ENCODE data around the gene RASSF4. TPM values are rescaled to one million over a fixed set of nuclear protein-coding genes. Genes with fewer than 3 reads are reported as not detected.

RASSF4 gene
- total and polyA plus RNA-seq, 4 experiments from 2014 or later, result 0.08 to 1.8 (median 0.92) TPM

GRCh38 chr10:44954962-44955361 lies 4.6 kb upstream of the RASSF4 start:
- Mint-ChIP-seq H3K4me1 (peaks cover 9 to 23% (median 15%) of the 10 kb centered on the region in 4 donors), H3K9me3 (no peaks in the 10 kb centered on the region), H3K27ac (peak overlapping the region in 2 of 7 donors; percentile 44 to 59), H3K36me3 (peaks cover 12 to 19% of the 10 kb centered on the region in 2 donors), H3K4me3 (no peak overlapping the region), H3K27me3 (no peaks in the 10 kb centered on the region)
- Histone ChIP-seq H3K36me3 (ENCODE audit: insufficient read depth, low read length) (no peaks in the 10 kb centered on the region), H3K4me1 (ENCODE audit: insufficient read depth, low read length) (peaks cover 20% of the 10 kb centered on the region), H3K27ac (ENCODE audit: low read depth, low read length) (no peak overlapping the region), H3K27me3 (ENCODE audit: insufficient read depth, low read length) (no peaks in the 10 kb centered on the region), H3K4me3 (ENCODE audit: low read length in 2 of 2) (no peak overlapping the region), H3K9me3 (ENCODE audit: control insufficient read depth in 1 of 2, low read length in 2 of 2) (no peaks in the 10 kb centered on the region)
- ChIA-PET CTCF (ENCODE audit: partially characterized antibody) (no interaction called here), POLR2A (ENCODE audit: partially characterized antibody) (interaction anchor here (0.7 kb wide), 1 partner anchor 254 kb away, joined by 3 read pairs; no protein-coding TSS in a partner anchor)
- DNase-seq, result no peak
- intact Hi-C loops (cut with micrococcal nuclease), result loop anchor here (10.0 kb wide), 1 partner anchor 80 kb away; no protein-coding TSS in a partner anchor

- DNase-seq, result no peak
- Histone ChIP-seq H3K36me3 (ENCODE audit: insufficient read depth, low read length) (no peaks in the 10 kb centered on the region), H3K4me1 (ENCODE audit: insufficient read depth, low read length) (peaks cover 26% of the 10 kb centered on the region), H3K27me3 (ENCODE audit: insufficient read depth, low read length) (no peaks in the 10 kb centered on the region), H3K27ac (ENCODE audit: low read depth, low read length) (no peak overlapping the region), H3K9me3 (ENCODE audit: control insufficient read depth in 1 of 2, low read length in 2 of 2) (no peaks in the 10 kb centered on the region), H3K4me3 (ENCODE audit: low read length in 2 of 2) (no peak overlapping the region)
- Mint-ChIP-seq H3K9me3 (no peaks in the 10 kb centered on the region), H3K27me3 (no peaks in the 10 kb centered on the region), H3K4me3 (peak overlapping the region in 1 of 8 donors; percentile 7), H3K27ac (no peak overlapping the region), H3K4me1 (peaks cover 9 to 27% (median 20%) of the 10 kb centered on the region in 4 donors), H3K36me3 (peaks cover 12 to 19% of the 10 kb centered on the region in 2 donors)
- CTCF ChIA-PET (ENCODE audit: partially characterized antibody), result no interaction called here
- POLR2A ChIA-PET (ENCODE audit: partially characterized antibody), result no interaction called here
- intact Hi-C loops (cut with micrococcal nuclease), result loop anchor here (10.0 kb wide), 1 partner anchor 81 kb away; no protein-coding TSS in a partner anchor
Measured at GRCh38 chr10:44955413-44956070, 4.1 kb upstream of the RASSF4 start.

DNA sequence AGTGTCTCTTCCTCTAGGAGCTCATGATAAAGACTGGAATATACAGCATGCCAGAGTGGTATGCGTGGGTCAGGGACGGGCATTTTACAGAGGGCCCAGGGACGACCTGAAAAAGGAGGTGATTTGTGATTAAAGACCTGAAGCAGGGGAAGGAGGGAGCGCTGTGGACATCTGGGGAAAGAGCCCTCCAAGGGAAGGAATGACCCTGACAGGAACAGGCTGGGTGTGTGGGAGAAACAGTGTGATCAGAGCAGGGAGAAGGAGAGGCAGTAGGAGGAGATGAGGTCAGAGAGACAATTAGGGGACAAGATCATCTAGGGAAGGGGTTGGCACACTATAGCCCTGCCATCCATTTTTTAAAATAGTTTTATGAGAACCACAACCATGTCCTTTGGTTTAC lies 3.4 kb upstream of the RASSF4 start:
- H3K9me3 ChIP-seq (ENCODE audit: control insufficient read depth in 1 of 2, low read length in 2 of 2), result no peaks in the 10 kb centered on the region
- H3K27me3 Mint-ChIP-seq, result no peaks in the 10 kb centered on the region
- H3K27me3 ChIP-seq (ENCODE audit: insufficient read depth, low read length), result no peaks in the 10 kb centered on the region
- peaks cover 26% of the 10 kb centered on the region for H3K4me1 ChIP-seq (ENCODE audit: insufficient read depth, low read length)
- no peak for DNase-seq
- ChIA-PET POLR2A (ENCODE audit: partially characterized antibody) (no interaction called here), CTCF (ENCODE audit: partially characterized antibody) (no interaction called here)
- intact Hi-C loops (cut with micrococcal nuclease), result loop anchor here (10.0 kb wide), 1 partner anchor 81 kb away; no protein-coding TSS in a partner anchor
- H3K4me1 Mint-ChIP-seq, result peaks cover 9 to 30% (median 23%) of the 10 kb centered on the region in 4 donors
- no peak overlapping the region for H3K4me3 ChIP-seq (ENCODE audit: low read length in 2 of 2)
- peak overlapping the region in 1 of 8 donors; percentile 7 for H3K4me3 Mint-ChIP-seq
- H3K36me3 Mint-ChIP-seq, result peaks cover 12 to 16% of the 10 kb centered on the region in 2 donors
- H3K27ac Mint-ChIP-seq, result peak overlapping the region in 2 of 7 donors; percentile 48 to 61
- H3K9me3 Mint-ChIP-seq, result no peaks in the 10 kb centered on the region
- H3K36me3 ChIP-seq (ENCODE audit: insufficient read depth, low read length), result no peaks in the 10 kb centered on the region
- H3K27ac ChIP-seq (ENCODE audit: low read depth, low read length), result no peak overlapping the region

DNA sequence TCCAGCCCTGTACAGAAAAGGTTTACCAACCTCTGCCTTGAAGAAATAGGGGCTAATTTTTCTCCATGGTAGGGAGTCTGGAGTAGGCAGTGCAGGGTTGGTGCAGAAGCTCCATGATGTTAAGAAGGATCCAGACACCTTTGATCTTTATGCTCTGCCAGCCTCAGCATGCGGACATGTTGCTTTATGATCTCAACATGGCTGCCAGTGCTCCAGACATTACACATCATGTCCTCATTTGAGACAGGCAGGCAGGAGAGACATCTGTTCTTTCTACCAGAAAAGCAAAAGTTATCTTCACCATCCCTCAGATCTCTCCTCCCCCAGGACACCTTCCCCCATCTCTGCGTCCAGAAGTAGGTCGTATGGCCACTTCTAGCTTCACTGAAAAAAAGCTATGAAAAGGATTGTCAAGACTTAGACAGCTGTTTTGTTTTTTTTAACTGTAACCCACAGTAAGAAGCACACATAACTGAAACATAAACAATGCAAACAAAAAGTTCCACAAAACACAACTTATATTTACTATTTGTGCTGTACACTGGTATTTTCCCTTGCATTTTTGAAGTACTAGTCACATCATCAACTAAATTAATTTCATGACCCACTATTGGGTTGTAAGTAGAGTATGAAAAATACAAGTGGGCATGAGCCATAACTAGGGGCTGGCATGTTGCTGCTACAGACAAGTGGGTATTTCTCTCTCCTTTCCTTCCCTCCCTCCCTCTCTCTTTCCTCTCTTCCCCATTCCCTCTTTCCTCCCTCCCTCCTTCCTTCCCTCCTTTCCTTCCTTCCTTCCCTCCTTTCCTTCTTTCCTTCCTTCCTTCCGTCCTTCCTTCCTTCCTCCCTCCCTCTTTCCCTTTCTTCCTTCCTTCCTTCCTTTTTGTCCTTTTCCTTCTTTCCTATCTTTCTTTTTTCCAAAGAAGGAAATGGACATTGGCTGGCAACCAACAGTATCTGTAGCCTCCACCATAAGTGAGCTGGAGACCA lies 2.6 kb upstream of the RASSF4 start:
- CTCF ChIA-PET (ENCODE audit: partially characterized antibody), result no interaction called here
- Histone ChIP-seq H3K4me3 (ENCODE audit: low read length in 2 of 2) (no peak overlapping the region), H3K4me1 (ENCODE audit: insufficient read depth, low read length) (peaks cover 26% of the 10 kb centered on the region), H3K27me3 (ENCODE audit: insufficient read depth, low read length) (no peaks in the 10 kb centered on the region), H3K9me3 (ENCODE audit: control insufficient read depth in 1 of 2, low read length in 2 of 2) (no peaks in the 10 kb centered on the region), H3K36me3 (ENCODE audit: insufficient read depth, low read length) (no peaks in the 10 kb centered on the region), H3K27ac (ENCODE audit: low read depth, low read length) (no peak overlapping the region)
- POLR2A ChIA-PET (ENCODE audit: partially characterized antibody), result no interaction called here
- Mint-ChIP-seq H3K36me3 (peaks cover 12% of the 10 kb centered on the region in 2 donors), H3K27me3 (no peaks in the 10 kb centered on the region), H3K9me3 (no peaks in the 10 kb centered on the region), H3K27ac (peak overlapping the region in 2 of 7 donors; percentile 37 to 62), H3K4me1 (peaks cover 9 to 30% (median 23%) of the 10 kb centered on the region in 4 donors), H3K4me3 (peak overlapping the region in 1 of 8 donors; percentile 29)
- intact Hi-C loops (cut with micrococcal nuclease), result loop anchor here (10.0 kb wide), 1 partner anchor 82 kb away; no protein-coding TSS in a partner anchor
- DNase-seq, result no peak

DNA sequence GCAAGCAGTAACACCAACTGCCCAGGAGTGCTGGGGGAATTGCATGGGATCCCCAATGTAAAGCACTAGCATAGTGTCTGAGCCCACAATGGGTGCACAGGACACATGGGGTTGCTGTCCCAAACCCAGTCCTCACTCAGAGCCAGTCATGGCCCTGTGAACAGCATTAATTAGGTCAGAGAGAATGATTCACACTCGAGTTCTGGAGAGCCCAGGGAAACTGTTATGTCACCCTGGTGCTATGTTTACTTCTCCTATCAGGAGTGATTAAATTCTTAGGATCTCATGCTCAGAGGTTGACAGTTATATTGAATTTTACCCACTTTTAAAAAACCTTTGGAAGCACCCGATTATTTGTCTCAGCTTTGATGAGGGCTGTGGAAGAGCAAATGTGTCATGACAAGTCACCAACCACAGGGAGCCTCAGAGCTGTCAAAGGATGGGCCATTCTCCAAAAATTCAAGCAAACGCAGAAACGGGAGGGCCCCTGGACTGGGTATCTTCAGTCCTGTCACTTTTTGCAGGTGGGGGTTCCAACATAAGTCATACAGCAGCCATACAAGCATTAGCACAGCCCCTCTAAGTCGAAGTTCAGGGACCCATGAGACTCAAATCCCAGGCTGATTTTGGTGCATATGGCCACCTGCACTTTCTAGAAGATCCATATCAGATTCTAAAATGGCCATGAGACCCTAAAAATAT lies 1.3 kb upstream of the RASSF4 start:
- DNase-seq, result no peak
- H3K27ac ChIP-seq (ENCODE audit: low read depth, low read length), result no peak overlapping the region
- H3K4me3 ChIP-seq (ENCODE audit: low read length in 2 of 2), result peak overlapping the region; percentile 66 to 77
- POLR2A ChIA-PET (ENCODE audit: partially characterized antibody), result interaction anchor here (1.2 kb wide), 1 partner anchor 42 kb away, joined by 4 read pairs; no protein-coding TSS in a partner anchor
- CTCF ChIA-PET (ENCODE audit: partially characterized antibody), result no interaction called here
- H3K4me1 Mint-ChIP-seq, result peaks cover 9 to 30% (median 23%) of the 10 kb centered on the region in 4 donors
- H3K27me3 Mint-ChIP-seq, result no peaks in the 10 kb centered on the region
- H3K9me3 ChIP-seq (ENCODE audit: control insufficient read depth in 1 of 2, low read length in 2 of 2), result no peaks in the 10 kb centered on the region
- no peaks in the 10 kb centered on the region for H3K27me3 ChIP-seq (ENCODE audit: insufficient read depth, low read length)
- peak overlapping the region; percentile 88 to 91 (median 89) for H3K4me3 Mint-ChIP-seq
- H3K9me3 Mint-ChIP-seq, result no peaks in the 10 kb centered on the region
- H3K27ac Mint-ChIP-seq, result peak overlapping the region; percentile 63 to 92 (median 78)
- H3K4me1 ChIP-seq (ENCODE audit: insufficient read depth, low read length), result peaks cover 26% of the 10 kb centered on the region
- H3K36me3 ChIP-seq (ENCODE audit: insufficient read depth, low read length), result no peaks in the 10 kb centered on the region
- intact Hi-C loops (cut with micrococcal nuclease), result loop anchor here (10.0 kb wide), 1 partner anchor 84 kb away; no protein-coding TSS in a partner anchor
- H3K36me3 Mint-ChIP-seq, result peaks cover 11 to 12% of the 10 kb centered on the region in 2 donors

DNA sequence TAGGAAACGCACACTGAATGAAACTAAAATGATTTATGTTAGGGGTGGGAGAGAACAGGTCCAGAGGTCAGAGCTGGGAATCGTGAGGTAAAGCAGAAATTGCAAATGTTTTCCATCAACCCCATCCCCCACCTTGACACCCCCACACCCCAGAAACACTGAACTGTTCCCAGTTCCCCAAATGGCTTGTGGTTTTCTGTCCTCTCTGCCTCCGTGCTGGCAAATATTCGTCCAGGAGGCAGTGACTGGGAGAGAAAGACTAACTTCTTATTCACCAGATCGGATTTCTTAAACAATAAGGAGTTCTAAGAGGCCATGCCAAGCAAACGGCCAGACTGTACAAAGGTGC lies 730 bp upstream of the RASSF4 start:
- Histone ChIP-seq H3K36me3 (ENCODE audit: insufficient read depth, low read length) (no peaks in the 10 kb centered on the region), H3K9me3 (ENCODE audit: control insufficient read depth in 1 of 2, low read length in 2 of 2) (no peaks in the 10 kb centered on the region), H3K27ac (ENCODE audit: low read depth, low read length) (peak overlapping the region; percentile 57), H3K4me1 (ENCODE audit: insufficient read depth, low read length) (peaks cover 26% of the 10 kb centered on the region), H3K4me3 (ENCODE audit: low read length in 2 of 2) (peak overlapping the region; percentile 66 to 77), H3K27me3 (ENCODE audit: insufficient read depth, low read length) (no peaks in the 10 kb centered on the region)
- no peaks in the 10 kb centered on the region for H3K27me3 Mint-ChIP-seq
- DNase-seq, result no peak
- no peaks in the 10 kb centered on the region for H3K9me3 Mint-ChIP-seq
- ChIA-PET CTCF (ENCODE audit: partially characterized antibody) (no interaction called here), POLR2A (ENCODE audit: partially characterized antibody) (interaction anchor here (1.0 to 1.2 kb wide), 2 partner anchors 41 to 80 kb away, joined by 4 to 5 read pairs; no protein-coding TSS in a partner anchor)
- intact Hi-C loops (cut with micrococcal nuclease), result loop anchor here (1.0 to 10.0 kb wide), 4 partner anchors 15 to 84 kb away; partner anchors contain the start of gene ZNF22
- peaks cover 6 to 12% of the 10 kb centered on the region in 2 donors for H3K36me3 Mint-ChIP-seq
- H3K4me3 Mint-ChIP-seq, result peak overlapping the region; percentile 88 to 91 (median 89)
- peak overlapping the region; percentile 63 to 92 (median 78) for H3K27ac Mint-ChIP-seq
- H3K4me1 Mint-ChIP-seq, result peaks cover 9 to 30% (median 23%) of the 10 kb centered on the region in 4 donors

Measured in CD4-positive, alpha-beta memory T cell (primary cell).